GM12865 (cell line): Measurements from ENCODE around the gene RTP3.
A peak's percentile ranks its signal among the peaks of the same experiment; 100 is the strongest.

Experiments
- DNase-seq: peaks from one replicate; pipeline ENCODE4 v3.0.0; 2010; ENCODE audit warnings: low read depth
- H3K4me3 ChIP-seq: 2 replicates; pipeline ENCODE4 v1.5.1; 2011; ENCODE audit warnings: mild to moderate bottlenecking, low read depth, low read length, control low read depth
- TF ChIP-seq, protein P1 (sequence below): IDR thresholded peaks from 2 replicates; pipeline ENCODE4 v1.5.1; 2011; ENCODE audit warnings: low read length, control low read depth, low read depth, inconsistent platforms; ENCODE audit not compliant: insufficient read depth; ENCODE audit errors: missing control alignments

The RTP3 gene

DNA sequence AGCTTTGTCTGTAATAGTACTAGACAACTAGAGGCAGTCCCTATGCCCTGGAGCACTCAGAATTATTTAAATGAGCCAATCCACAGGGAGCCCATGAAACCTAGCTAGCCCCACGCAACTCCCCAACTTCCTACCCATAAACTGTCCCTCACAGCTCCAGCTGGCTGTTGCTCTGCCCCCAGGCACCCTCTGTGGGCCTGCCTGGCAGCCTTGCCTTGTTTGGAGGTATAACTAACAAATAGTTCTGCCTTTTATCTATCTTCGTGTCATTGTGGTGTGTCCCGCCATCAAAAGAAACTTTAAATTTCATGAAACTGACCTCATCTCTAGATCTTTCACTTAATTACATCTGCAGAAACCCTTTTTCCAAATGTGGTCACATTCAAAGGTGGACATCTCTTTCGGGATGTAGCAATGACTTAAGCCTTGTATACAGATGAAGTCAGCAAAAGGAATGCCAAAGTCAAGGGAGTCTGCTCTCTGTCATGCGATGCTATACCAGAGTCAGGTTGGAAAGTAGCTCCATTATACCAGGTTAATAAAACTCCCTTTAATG lies 1.8 kb upstream of the RTP3 start:
- DNase-seq, result no peak
- TF ChIP-seq, protein P1, sequence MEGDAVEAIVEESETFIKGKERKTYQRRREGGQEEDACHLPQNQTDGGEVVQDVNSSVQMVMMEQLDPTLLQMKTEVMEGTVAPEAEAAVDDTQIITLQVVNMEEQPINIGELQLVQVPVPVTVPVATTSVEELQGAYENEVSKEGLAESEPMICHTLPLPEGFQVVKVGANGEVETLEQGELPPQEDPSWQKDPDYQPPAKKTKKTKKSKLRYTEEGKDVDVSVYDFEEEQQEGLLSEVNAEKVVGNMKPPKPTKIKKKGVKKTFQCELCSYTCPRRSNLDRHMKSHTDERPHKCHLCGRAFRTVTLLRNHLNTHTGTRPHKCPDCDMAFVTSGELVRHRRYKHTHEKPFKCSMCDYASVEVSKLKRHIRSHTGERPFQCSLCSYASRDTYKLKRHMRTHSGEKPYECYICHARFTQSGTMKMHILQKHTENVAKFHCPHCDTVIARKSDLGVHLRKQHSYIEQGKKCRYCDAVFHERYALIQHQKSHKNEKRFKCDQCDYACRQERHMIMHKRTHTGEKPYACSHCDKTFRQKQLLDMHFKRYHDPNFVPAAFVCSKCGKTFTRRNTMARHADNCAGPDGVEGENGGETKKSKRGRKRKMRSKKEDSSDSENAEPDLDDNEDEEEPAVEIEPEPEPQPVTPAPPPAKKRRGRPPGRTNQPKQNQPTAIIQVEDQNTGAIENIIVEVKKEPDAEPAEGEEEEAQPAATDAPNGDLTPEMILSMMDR, result no peak
- no peak overlapping the region for H3K4me3 ChIP-seq

DNA sequence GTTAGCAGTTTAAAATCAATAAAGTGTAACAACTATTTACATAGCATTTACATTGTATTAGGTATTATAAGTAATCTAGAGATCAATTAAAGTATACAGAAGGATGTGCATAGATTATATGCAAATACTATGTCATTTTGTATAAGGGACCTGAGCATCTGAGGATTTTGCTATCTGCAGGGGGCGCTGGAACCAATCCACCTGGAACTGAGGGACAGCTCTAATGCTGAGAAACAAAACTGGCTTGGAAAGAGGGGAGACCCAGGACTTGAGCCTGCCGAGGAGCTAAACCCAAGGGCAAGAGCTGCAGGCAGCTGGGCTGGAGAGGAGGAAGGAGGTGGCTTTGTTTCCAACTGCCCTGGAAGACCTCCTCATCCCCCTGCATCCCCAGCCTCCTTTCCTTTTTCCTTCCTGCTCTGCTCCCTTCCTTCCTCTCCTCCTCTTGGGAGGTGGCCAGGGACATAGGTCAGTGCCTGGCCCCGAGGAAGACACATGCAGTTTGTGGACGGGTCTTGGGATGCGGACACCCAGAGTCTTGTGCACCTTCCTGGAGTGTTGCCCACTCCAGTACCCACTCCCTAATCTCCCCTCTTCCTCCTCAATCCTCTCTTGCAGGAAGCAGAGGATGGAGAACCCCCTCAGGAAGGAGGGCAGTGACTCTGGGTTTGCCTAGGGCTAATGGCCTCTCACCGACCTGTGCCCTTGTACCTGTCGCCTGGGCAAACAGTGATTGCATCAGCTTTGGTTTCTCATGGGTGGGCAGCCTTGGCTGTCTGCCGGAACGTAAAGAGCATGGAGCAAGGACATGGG lies 825 bp upstream of the RTP3 start:
- no peak overlapping the region for H3K4me3 ChIP-seq
- DNase-seq, result peak; percentile 57
- TF ChIP-seq, protein P1, result peak; percentile 45

DNA sequence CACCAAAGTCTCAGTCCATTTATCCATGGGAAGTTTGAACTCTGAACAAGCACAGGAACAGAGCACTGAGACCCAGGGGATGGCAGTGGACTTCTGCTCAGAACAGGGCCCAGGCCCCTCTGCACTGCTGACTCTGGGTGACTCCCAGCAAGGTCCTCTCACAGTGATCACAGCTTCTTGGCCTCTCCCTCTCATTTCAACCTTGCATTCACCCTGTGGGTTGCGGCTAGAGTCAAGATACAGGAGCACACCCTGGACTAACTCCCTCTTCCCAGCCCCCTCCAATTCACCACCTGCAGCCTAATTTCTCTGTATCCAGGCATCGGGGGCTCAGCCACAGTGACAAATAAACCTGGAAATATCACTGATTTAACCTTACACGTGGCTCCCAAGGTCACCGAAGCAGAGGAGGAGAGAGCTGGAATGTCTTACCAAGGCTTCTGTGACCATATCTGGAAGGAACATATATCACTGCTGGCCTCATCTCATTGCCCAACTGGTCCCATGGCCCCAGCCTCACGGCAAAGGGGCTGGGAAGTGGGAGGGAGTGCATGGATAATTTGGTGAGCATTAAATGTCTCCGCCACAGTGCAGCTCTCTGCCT lies 1.2 kb downstream of the RTP3 start:
- TF ChIP-seq, protein P1, result no peak
- DNase-seq, result no peak
- no peak overlapping the region for H3K4me3 ChIP-seq

DNA sequence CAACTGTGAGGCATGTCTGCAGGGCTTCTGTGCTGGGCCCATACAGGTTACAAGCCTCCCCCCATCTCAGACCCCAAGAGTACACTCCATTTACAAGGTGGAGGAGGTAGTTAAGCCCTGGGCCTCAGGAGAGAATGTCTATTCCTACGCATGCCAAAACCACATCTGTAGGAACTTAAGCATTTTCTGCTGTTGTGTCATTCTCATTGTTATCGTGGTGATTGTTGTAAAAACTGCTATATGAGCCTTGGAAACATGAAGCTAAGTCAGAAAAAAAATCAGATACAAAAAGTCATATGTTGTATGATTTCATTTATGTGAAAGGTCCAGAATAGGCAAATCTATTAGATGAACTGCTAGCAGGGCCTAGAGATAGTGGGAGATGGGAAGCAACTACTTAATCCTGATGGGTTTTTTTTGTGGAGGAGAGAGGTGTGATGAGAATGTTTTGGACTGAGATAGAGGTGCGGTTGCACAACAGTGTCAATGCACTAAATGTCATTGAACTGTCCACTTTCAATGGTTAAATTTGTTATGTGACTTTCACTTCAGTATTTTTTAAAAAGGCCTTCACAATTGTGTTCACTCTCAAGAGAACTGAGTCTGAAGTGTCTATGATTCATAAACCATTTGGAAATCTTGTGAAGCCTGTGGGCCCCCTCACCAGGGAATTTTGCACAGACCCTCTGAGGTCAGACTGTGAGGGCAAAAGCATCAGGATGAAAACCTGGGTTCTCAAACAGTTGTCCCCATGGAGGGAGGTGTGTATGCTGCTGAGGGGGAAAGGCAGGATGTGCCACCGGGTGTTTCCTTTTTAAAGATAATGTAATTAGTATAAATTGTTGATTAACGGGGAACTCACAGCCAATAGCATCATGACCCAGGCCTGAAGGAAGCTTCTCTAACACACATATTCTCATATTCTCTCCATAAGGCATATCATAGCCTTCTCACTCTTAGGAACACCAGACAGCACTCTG lies 3.2 kb downstream of the RTP3 start:
- TF ChIP-seq, protein P1, result no peak
- DNase-seq, result peak; percentile 24
- H3K4me3 ChIP-seq, result no peak overlapping the region

DNA sequence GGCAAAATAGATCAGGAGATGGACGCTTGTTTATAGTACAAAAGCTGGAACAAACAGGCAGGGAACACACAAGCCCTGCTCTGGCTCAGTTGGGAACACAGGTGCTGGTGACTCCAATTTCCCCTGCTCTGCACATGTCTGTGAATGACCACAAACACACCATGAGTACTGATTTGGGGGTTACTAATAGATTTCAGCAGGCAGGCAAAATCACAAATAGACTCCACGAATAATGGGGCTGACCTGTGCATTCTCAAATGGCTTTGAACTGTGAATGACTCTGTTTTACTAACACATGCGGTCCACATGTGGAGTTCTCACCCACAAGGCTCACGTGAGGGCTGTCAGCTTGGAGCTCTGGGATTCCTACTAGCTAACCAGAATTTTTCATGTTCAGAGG lies 3.9 kb downstream of the RTP3 start:
- H3K4me3 ChIP-seq, result no peak overlapping the region
- TF ChIP-seq, protein P1, result no peak
- DNase-seq, result no peak

DNA sequence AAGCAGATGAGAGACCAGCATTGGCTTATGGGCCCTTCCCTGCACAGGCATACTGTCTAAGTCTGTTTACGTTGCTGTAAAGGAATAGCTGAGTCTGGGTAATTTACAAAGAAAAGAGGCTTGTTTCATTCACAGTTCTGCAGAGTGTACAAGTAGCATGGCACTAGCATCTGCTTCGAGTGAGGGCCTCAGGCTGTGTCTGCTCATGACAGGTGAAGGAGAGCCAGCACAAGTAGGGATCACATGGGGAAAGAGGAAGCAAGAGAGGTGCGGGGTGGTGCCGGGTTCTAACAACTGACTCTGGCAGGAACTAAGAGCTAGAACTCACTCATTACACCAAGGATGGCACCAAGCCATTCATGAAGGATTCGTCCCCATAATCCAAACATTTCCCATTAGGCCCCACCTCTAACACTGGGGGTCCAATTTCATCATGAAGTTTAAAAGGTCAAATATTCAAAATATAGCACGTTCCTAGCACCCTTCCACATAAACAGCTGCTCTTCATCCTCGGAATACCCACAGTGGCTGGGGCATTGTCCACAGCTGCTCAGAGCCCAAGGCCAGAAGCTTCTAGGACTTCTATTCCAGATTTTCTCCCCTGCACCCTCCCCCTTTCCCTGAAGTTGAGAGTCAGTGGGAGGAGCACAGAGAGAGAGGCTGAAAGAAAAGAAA lies 5.6 kb downstream of the RTP3 start:
- TF ChIP-seq, protein P1, result no peak
- H3K4me3 ChIP-seq, result no peak overlapping the region
- DNase-seq, result no peak
